Sigmoid colon (tissue), 4 donors: ENCODE data around the gene TUBD1.

Experiments
- EP300 ChIP-seq, 4 donors: sonication (generic); formaldehyde crosslinking; IDR thresholded peaks; one replicate each; pipeline ENCODE4 v1.6.1; 2017; ENCODE audit warnings: antibody characterized with exemption in 4 of 4
- POLR2A ChIP-seq, 2 donors: fragments of 450-650 bp; IDR thresholded peaks; one replicate each; pipeline ENCODE4 v1.6.1; 2016; ENCODE audit warnings: antibody characterized with exemption in 2 of 2, mild to moderate bottlenecking in 2 of 2, moderate library complexity in 2 of 2
- POLR2AphosphoS5 ChIP-seq, 4 donors: sonication (generic); formaldehyde crosslinking; IDR thresholded peaks; one replicate each; pipeline ENCODE4 v1.6.1; 2017; ENCODE audit warnings: antibody characterized with exemption in 4 of 4
- TF ChIP-seq, protein P1 (sequence below), 4 experiments: fragments of 450-650 bp in 3 of 4; fragments of 200-600 bp in 1 of 4; IDR thresholded peaks; one replicate each; pipeline ENCODE4 v1.5.1; 2016 to 2019; ENCODE audit warnings: antibody characterized with exemption in 4 of 4, mild to moderate bottlenecking in 3 of 4, moderate library complexity in 2 of 4

DNA sequence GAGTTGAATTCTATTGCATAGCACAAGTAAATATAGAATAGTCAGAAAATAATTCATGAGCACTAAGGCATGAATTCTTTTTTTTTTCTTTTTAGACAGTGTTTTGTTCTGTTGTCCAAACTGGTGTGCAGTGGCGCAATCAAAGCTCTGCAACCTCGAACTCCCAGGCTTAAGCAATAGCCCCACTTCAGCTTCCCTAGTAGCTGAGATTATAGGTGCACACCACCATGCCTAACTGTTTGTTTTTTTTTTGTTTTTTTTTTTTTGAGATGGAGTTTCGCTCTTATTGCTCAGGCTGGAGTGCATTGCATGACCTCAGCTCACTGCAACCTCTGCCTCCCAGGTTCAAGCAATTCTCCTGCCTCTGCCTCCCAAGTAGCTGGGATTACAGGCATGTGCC is 16.6 kb downstream of the TUBD1 start:
- TF ChIP-seq, protein P1, sequence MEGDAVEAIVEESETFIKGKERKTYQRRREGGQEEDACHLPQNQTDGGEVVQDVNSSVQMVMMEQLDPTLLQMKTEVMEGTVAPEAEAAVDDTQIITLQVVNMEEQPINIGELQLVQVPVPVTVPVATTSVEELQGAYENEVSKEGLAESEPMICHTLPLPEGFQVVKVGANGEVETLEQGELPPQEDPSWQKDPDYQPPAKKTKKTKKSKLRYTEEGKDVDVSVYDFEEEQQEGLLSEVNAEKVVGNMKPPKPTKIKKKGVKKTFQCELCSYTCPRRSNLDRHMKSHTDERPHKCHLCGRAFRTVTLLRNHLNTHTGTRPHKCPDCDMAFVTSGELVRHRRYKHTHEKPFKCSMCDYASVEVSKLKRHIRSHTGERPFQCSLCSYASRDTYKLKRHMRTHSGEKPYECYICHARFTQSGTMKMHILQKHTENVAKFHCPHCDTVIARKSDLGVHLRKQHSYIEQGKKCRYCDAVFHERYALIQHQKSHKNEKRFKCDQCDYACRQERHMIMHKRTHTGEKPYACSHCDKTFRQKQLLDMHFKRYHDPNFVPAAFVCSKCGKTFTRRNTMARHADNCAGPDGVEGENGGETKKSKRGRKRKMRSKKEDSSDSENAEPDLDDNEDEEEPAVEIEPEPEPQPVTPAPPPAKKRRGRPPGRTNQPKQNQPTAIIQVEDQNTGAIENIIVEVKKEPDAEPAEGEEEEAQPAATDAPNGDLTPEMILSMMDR (IDR thresholded peaks at IDR 0.05), result no peak
- TF ChIP-seq POLR2A (IDR thresholded peaks at IDR 0.05) (no peak), POLR2AphosphoS5 (IDR thresholded peaks at IDR 0.05) (no peak), EP300 (IDR thresholded peaks at IDR 0.05) (no peak)
